ENCODE measurements around the gene KLRD1.
A peak's percentile ranks its signal among the peaks of the same experiment; 100 is the strongest.
"Not testable (repeated sequence)": the region's sequence is repeated elsewhere in the genome, so short reads cannot be mapped to it uniquely, and the experiment has no call there.

Gene KLRD1, protein sequence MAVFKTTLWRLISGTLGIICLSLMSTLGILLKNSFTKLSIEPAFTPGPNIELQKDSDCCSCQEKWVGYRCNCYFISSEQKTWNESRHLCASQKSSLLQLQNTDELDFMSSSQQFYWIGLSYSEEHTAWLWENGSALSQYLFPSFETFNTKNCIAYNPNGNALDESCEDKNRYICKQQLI

DNA sequence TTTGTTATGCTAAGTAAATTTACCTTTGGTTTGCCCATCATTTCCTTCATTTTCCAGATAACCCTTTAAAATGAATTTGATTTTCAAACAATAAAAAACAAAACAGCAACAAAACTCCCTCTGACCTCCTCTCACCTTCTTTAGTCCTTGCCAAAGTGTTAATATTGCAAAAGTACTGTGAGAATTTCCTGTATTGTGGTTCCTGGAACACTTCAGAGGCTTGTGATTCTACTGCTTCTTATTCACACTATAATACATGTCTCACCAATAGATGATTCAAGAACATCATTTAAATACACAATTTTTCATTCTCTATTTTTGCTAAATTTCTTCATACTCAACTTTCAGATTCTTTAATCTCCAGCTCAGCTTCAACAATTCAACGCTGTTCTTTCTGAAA, at the start of gene KLRD1:
Gene KLRD1, plus strand, starts transcription at position 241 of the 400 bp plus-strand sequence. CDS start 208 bp downstream, outside the sequence.
- DNase-seq (ENCODE audit: low read depth): no peak

DNA sequence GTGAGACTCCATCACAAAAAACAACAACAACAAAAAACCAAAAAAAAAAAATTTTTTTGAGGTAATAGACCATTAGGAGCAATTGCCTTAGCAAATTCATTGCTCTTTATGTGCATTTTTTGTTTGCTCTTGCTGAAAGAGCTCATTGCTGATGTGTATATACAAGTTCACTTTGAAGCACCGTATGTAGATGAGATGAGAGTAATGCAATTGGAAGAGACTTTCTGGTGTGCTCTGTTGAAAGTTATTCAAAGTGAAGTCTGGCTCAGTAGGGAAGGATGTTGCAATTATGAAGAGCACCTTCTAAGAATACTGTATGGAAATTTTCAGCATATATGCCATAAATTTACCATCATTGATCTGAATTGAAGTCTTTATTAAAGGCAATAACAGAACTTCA, 46.7 kb upstream of the KLRD1 start:
- no peak for DNase-seq (ENCODE audit: low read depth)

DNA sequence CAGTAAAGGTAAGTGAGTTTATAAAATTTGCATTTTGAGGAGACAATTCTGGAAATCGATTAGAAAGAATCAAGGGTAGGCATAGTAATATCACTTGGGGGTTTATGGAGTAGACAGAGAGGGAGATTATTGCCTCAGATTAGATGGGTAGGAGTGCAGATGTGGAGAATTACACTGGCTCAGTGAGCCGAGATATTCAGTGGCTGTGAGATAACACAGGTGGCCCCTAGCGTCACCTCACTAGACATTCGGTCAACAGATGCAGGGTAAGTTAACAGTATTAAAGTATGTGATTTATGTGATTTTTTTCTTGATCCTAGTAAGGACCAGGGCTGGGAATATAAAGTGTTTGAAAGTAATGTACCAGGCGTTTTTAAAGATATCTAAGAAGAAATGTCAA, 39.6 kb upstream of the KLRD1 start:
- DNase-seq (ENCODE audit: low read depth): no peak

DNA sequence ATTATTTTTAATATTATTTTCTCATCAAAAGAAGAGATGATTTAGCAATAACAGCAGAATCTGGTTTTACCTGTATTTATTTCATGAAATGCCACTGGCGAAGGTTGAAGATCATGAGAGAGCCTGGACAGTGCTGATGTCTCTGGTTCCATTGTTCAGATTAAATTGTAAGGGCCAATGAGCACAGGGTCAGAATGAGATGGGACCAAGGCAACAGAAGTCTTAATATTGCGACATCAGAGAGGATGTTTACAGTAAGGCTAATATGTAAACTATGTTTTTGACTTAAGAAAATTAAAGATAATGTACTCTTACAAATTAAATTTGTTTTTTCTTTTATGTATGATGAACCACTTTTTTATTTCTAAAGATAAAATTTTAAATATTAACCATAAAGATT, 35.2 kb upstream of the KLRD1 start:
- no peak for DNase-seq (ENCODE audit: low read depth)

DNA sequence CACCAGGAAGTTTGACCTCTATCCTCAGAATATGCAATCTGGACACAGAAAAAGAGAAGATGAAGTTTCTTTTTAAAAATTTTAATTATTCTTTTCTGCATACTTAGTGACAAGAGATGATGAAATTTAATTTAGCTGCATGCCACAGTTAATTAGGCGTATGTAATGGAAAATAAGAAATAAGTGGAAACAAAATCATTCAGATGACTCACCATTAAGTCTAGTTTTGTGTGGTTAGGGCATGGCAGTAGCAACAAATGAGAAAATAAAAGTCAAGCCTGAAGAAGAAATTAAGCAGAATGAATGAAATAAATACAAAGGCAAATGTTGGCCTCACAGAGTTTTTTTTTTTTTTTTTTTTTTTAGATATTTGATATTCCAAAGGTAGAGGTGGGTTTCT, 30.9 kb upstream of the KLRD1 start:
- no peak for DNase-seq (ENCODE audit: low read depth)

DNA sequence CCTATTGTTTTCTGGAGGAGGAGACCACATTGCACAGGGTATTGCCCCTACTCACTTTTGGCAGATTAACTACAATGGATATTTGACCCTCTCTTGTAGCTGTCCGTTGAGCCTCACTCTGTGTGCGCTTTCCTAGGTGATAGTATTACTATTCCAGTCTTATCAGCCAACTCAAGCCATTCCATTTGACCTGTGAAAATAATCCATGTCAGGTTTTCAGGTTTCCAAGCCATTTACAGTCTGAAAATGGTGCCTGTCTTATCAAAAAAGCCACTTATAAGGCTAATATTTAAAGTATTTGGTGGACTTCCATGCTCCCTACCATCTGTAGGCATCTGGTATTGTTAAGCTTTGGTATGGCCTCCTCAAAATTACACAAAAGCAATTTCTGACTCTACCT, 29.6 kb upstream of the KLRD1 start:
- no peak for DNase-seq (ENCODE audit: low read depth)

DNA sequence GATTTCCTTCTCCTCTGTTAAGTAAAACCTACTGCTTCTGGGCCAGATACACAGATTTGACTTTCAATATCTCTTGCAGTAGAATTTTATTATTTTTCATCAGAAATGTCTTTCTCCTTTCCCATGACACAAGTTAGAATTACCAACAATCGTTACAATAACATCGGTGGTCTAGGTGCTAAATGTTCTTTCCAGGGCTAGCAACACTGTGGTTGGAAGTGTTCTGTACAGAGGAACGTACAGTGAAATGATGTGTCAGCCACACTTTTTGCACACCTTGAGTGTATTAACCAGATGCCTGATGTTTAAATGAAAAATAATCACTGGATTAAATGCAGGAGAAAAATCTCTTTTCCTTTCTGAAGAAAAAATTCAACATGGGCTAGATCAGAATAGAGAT, 27.7 kb upstream of the KLRD1 start:
- no peak for DNase-seq (ENCODE audit: low read depth)

DNA sequence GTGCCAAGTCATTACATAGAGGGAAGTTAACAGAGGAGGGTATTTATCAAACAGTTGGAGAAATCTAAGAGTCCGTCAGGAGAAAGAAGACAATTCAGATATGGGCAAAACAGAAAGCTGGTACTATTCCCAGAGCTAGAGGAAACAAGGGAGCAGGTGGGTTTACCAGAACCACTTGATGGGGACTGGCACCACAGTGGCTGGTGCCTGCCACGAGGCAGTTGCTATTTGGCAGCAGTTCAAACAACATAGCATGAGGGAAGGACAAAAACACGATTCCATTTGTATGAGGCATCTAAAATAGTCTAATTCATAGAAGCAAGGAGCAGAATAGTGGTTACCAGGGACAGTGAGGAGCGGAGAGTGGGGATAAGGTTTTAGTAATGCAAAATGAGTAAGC, 24.6 kb upstream of the KLRD1 start:
- no peak for DNase-seq (ENCODE audit: low read depth)

DNA sequence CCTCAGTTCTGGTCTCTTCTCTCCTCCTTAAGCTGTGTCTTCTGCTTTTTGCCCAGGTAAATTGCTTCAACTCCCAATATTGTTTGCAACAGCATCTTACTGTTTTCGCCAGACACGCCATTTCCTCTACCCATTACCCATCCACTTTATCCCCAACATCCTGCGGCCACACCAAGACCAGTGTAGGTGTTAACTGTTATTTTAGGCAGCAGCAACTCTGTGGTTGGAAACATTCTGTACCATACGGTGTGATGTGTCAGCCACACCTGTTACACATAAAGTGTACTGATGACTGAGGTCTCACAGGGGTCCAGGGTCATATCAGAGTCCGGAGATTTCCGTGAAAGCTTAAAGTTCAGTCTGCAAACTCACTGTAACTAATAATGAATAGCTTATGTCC, 21.8 kb upstream of the KLRD1 start:
- no peak for DNase-seq (ENCODE audit: low read depth)

DNA sequence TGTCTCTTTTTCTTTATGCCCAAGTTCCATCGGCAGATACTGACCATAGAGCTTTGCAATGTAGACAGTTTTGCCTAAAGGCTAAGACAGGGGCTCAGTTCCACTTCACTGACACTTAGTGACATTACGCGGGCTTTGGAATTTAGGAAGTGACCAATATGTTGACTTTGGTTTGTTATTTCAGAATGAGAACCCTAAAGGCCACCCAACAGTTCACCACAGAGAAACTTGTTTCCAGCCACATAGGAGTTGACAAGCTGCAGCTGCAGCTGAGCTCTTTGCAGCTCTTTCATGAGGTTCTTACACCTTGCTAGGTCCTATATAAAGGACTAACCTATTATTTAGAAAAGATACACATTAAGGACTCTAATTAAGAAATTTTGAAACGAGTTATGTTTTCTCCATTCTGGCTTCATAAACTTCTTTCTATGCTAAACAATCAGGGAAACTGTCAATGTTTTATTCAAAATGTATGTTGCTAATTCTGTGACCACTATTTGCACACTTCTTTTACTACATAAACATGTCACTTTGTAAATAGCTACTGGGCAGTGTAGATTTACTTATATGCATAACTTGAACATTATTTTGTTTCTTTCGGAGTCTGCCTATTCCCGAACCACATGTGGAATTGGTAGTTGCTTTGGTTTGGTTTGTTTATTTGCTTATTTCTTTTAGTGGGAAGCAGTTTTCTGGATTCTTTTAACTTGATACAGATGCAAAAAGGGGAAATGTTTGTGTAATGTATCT, 18.5 kb upstream of the KLRD1 start:
- DNase-seq (ENCODE audit: low read depth): no peak

DNA sequence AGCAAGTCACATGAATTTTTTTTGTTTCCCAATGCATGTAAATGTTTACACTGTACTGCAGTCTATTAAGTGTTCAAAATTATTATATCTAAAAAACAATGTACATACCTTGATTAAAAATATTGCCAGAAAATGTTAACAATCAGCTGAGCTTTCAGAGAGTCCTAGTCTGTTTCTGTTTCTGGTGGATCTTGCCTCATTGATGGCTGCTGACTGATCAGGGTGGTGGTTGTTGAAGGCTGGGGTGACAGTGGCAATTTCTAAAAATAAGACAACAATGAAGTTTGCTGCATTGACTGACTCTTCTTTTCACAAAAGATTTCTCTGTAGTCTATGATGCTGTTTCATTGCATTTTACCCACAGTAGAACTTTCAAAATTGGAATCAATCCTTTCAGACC, 16.6 kb upstream of the KLRD1 start:
- DNase-seq (ENCODE audit: low read depth): no peak

DNA sequence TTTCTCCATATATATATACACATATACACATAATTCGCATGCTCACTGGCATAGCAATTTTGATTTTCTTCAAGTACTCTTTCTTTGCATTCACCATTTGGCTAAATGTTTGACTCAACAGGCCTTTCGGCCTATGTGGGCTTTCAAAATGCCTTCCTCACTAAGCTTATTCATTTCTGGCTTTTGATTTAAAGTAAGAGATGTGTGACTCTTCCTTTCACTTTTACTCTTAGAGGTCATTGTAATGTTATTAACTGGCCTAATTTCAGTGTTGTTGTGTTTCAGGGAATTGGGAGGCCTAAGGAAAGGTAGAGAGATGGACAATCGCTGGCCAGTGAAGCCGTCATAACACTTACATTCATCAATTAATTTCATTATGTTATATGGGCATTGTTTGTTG, 14.5 kb upstream of the KLRD1 start:
- DNase-seq (ENCODE audit: low read depth): no peak

DNA sequence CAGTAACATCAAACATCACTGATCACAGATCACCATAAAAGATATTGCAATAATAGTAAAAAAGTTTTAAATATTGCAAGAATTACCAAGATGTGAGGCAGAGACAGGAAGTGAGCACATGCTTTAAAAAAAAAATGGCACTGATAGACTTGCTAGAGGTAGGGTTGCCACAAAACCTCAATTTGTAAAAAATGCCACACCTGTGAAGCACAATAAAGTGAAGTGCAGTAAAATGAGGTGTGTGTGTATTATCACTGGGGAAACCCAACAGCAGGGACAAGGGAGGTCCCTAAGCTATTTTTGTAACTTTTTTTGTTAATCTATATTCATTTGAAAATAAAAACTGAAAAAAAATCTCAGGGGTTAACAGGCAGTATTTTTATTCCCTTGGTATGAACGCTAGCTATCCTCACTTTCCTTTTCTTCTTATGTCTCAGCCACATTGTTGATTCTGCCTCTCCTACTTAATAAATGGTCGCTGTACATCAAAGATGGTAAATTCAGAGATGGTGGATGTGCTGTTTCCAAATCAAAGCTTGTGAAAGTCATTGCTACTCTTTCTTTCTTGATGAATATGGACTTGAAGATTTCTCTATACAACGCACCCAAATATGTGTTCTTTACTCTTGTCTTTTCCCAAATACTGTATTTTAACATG, 14.0 kb upstream of the KLRD1 start:
- DNase-seq (ENCODE audit: low read depth): no peak

DNA sequence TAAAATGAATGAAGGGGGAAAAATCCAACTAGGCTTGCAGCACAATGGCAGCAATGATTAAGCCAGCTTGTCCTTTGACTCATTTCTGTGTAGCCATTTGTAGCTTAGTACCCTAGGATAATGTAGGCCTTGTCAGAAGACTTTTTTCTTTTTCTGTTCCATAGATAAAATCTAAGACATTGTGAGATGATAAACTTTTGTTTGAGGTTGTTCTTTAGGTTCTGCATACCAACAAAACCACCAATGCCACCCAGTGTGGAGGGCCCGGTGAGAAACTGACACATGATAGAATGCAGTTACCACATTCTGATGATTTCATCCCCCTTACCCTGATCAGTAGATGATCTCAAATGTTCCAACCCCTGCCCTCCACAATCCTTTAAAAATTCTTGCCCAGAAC, 6.6 kb upstream of the KLRD1 start:
- no peak for DNase-seq (ENCODE audit: low read depth)

DNA sequence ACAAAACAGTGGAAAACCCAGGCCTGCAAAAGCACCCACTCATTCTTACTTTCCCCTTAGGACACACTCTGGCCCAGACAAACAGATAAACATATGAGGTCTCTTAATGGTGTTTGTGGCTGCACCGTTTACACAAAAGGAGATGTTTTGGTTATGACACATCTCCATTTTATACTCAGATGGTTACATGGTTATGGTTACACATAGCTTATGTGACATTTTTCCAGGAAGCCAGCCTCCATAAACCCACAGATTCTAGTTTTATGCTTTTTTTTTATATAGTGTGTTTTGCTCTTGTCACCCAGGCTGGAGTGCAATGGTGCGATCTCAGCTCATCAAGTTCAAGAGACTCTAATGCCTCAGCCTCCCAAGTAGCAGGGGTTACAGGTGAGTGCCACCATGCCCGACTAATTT, 3.5 kb upstream of the KLRD1 start:
- DNase-seq (ENCODE audit: low read depth): no peak

DNA sequence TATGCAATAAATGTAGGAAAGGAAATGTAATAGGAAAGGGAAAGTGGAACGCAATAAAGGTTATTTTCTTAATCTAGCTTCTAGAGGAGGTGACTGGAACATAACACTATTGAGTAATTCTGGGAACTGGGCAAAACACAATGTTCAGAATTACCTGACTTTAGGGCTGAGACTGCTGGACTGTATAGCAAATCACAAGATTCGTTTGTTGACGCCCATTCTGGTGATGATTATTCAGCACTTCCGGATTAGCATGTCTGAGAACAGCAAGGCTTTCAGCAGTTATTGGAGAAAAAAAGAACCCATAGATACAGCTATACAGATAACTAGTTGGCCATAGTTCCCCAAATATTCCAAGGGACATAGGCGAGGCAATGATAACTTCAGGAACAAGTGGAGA, 2.3 kb upstream of the KLRD1 start:
- no peak for DNase-seq (ENCODE audit: low read depth)

DNA sequence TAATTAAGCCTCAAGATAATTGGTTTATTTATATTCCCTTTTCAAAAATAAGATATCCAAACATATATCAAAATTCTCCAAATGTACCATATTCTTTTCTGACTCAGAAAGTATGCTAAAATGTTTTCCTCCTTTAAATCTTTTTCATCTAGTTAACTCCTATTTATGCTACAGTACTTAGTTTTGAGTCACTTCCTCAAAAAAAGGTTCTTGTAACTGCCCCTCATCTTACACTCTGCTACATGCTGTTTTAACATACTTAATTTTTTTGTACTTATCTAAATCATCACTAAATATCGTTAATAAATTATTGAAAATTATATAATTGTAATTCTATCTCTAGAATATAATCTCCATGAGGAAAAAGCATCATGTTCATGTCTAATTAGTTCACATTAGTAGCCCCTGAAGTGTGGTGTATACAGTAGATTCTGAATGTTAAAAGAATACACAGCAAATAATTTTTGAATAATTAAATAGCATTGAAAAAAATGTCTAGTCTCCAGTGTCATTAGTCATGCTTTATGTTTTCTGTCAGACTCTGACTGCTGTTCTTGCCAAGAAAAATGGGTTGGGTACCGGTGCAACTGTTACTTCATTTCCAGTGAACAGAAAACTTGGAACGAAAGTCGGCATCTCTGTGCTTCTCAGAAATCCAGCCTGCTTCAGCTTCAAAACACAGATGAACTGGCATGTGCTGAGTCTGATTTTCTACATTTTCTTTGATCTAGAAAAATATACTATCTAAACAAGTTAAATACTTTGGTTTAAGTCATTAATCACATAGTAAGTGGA, 3.5 kb downstream of the KLRD1 start:
- DNase-seq (ENCODE audit: low read depth): no peak

DNA sequence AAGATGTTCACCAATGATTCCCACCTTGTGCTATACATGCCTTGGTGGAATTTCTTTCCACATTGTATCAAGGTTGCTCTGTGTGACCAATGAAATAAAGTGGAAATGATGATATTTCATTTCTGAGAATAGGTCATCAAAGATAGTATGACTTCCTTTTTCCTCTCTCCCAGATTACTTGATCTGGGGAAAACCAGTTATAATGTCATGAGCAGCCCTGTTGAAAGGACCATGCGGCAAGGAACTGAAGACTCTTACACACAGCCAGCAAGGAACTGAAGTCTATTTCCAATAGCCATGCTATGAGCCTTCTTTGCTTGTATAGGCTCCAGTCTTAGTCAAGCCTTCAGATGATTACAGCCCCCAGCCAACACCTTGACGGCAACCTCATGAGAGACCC, 11.7 kb downstream of the KLRD1 start:
- no peak for DNase-seq (ENCODE audit: low read depth)

DNA sequence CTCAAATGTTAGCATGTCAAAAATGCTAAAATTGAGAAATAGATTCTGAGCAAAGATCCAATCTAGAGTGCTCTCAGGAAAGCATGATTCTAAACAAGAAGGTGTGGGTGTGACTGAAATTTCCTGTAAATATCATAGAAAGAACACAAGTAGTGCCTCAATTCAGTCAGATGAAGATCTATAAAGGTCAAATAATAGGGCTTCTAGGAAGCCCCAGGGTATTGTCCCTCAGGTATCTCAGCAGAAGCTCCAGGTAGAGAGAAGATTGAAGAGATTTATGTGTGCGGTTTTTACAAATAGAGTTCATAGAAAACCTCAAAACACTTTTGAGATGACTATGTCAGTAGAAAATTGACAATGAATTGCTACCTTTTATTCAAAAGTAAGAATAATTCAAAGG, 13.0 kb downstream of the KLRD1 start:
- DNase-seq (ENCODE audit: low read depth): no peak

DNA sequence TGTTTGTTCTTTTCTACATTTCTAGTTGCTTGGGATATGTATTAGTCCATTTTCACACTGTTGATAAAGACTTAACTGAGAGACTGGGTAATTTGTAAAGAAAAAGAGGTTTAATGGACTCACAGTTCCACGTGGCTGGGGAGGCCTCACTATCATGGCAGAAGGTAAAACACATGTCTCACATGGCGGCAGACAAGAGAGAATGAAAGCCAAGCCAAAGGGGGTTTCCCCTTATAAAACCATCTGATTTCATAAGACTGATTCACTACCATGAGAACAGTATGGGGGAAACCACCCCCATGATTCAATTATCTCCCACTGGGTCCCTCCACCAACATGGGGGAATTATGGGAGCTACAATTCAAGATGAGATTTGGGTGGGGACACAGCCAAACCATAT, 21.0 kb downstream of the KLRD1 start:
- not testable (repeated sequence) for DNase-seq (ENCODE audit: low read depth)

DNA sequence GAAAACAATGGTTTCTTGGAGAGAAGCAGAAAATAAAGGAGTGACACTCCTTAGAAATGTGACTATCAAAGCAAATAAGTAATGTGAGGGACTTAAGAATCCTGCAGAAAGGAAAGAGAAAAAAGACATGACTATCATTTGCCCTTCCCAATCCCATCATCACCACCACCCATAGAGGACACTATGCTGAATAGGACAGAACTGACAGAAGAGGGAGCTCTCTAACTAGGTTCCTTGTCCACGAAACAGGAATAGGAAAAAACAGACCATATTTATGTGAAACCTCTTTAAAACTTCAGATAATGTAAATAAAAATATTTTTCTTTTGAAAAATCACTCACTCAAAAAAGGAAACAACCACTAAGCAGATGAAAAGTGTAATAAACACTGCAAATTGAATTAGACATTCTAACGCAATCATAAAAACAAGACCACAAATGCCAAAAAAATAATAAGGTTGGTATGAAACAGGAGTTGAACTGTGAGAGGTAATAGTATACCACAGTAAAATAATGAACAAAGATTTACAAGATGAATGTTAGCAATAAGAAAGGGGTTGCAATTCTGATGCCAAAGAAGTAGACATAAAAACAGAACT, 24.1 kb downstream of the KLRD1 start:
- DNase-seq (ENCODE audit: low read depth): peak; percentile 2

DNA sequence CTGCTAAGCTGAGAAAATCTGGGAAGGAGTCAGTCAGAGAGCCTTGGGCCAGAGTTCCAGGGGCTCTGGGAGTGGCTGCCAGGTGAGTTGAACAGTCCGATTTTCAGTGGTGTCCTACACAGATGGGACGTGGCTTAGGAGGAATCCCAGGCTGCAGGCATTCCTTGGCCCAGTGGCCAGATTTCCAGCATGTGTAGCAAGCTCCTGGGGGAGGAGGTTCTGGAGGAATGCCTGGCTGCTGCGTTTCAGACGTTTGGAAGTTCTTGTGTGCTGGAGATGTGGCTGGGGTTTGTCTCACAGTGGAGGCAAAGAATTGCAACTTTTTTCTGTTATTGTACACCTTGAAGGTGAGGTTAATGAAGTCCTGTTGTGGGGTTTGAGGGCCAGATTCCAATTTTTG, 28.5 kb downstream of the KLRD1 start:
- DNase-seq (ENCODE audit: low read depth): not testable (repeated sequence)
